Gastrocnemius medialis (tissue), 4 donors: Measurements from ENCODE around the gene SLC37A1.

Source experiments
- CTCF ChIP-seq, 5 experiments: fragments of 450-650 bp in 3 of 5; fragments of 200-600 bp in 2 of 5; sonication (generic) in 2 of 5; IDR thresholded peaks in 4 of 5; conservative IDR thresholded peaks in 1 of 5; 1 replicate in 4 of 5; 2 replicates in 1 of 5; pipeline ENCODE4 v1.5.1; 2016 to 2019; ENCODE audit warnings: antibody characterized with exemption in 5 of 5, mild to moderate bottlenecking in 3 of 5, moderate library complexity in 3 of 5
- POLR2A ChIP-seq, 2 donors: fragments of 450-650 bp; IDR thresholded peaks; one replicate each; pipeline ENCODE4 v1.6.1; 2017; ENCODE audit warnings: antibody characterized with exemption in 2 of 2, mild to moderate bottlenecking in 2 of 2, moderate library complexity in 2 of 2

GRCh38 chr21:42558846-42559245 lies 45.2 kb downstream of the SLC37A1 start:
- TF ChIP-seq POLR2A (IDR thresholded peaks at IDR 0.05) (no peak), CTCF (IDR thresholded peaks at IDR 0.05 in 4 of 5, conservative IDR thresholded peaks at IDR 0.05 in 1 of 5) (no peak)
